Small intestine (tissue), 7 donors: Measurements from ENCODE around the gene CMTM5. TPM values are rescaled to one million over a fixed set of nuclear protein-coding genes. Genes with fewer than 3 reads are reported as not detected.

Experiments
- DNase-seq, 2 donors: peaks; one replicate each; pipeline versions ENCODE4 v3.0.0 to v3.0.0-alpha.2; 2013
- FAIRE-seq: peaks from 2 replicates; lab custom pipeline; 2012; peaks lifted over from hg19 to GRCh38; lab: Jason Lieb, UNC
- H3K27ac ChIP-seq, 3 donors: one replicate each; pipeline ENCODE4 v1.5.1; 2013; ENCODE audit warnings: low read length in 2 of 3, mild to moderate bottlenecking in 2 of 3, control low read depth in 1 of 3, inconsistent platforms in 1 of 3, low read depth in 1 of 3, moderate library complexity in 1 of 3
- H3K27me3 ChIP-seq, 3 donors: one replicate each; pipeline ENCODE4 v1.6.1; 2013; ENCODE audit warnings: low read length in 3 of 3, inconsistent platforms in 1 of 3; ENCODE audit not compliant: control insufficient read depth in 3 of 3, insufficient read depth in 3 of 3
- H3K36me3 ChIP-seq, 3 donors: one replicate each; pipeline ENCODE4 v1.6.1; 2013; ENCODE audit warnings: low read length in 3 of 3, inconsistent platforms in 1 of 3, low read depth in 1 of 3, mild to moderate bottlenecking in 1 of 3, moderate library complexity in 1 of 3; ENCODE audit not compliant: control insufficient read depth in 3 of 3, insufficient read depth in 2 of 3
- H3K4me1 ChIP-seq, 3 donors: one replicate each; pipeline ENCODE4 v1.6.1; 2013; ENCODE audit warnings: low read length in 2 of 3, inconsistent platforms in 1 of 3, low read depth in 1 of 3, mild to moderate bottlenecking in 1 of 3, moderate library complexity in 1 of 3; ENCODE audit not compliant: control insufficient read depth in 3 of 3, insufficient read depth in 2 of 3
- H3K4me3 ChIP-seq, 3 donors: one replicate each; pipeline ENCODE4 v1.5.1; 2013; ENCODE audit warnings: low read length in 3 of 3, control low read depth in 1 of 3, inconsistent platforms in 1 of 3, low read depth in 1 of 3, mild to moderate bottlenecking in 1 of 3, moderate library complexity in 1 of 3
- H3K9me3 ChIP-seq, 2 donors: one replicate each; pipeline ENCODE4 v1.6.1; 2013; ENCODE audit warnings: low read depth in 1 of 2, low read length in 1 of 2; ENCODE audit not compliant: control insufficient read depth in 2 of 2, insufficient read depth in 1 of 2
- WGBS, 3 donors: extraction: QIAGEN DNeasy Blood & Tissue Kit; methylation state at CpG; one replicate each; pipeline ENCODE4 v1.1.7; 2013; 5-methylcytosine and 5-hydroxymethylcytosine counted together
- polyA plus RNA-seq, 4 donors: library from polyadenylated mRNA; stranded (reverse) in 3 of 4; unstranded in 1 of 4; fragments of 200-250 nt in 3 of 4; fragments of 120-200 nt in 1 of 4; gene quantifications; one replicate each; pipeline versions ENCODE4 v1.2.1 to v1.2.3, GENCODE V29; 2013
- donor health status: healthy with polysubstance abuse.
- donor health status: control.
- donor health status: control.
- donor health status: Bipolar disorder and iron deficiency.
- donor health status: healthy.

The CMTM5 gene
- polyA plus RNA-seq, 4 donors = 0.61 to 0.97 TPM; not detected in 2

GRCh38 chr14:23354990-23355389 is 21.9 kb upstream of the CMTM5 start:
- peaks cover 0 to 24% (median 7%) of the 10 kb centered on the region in 3 donors for H3K27me3 ChIP-seq
- no peaks in the 10 kb centered on the region for H3K9me3 ChIP-seq
- peaks cover 0 to 9% (median 0%) of the 10 kb centered on the region in 3 donors for H3K4me1 ChIP-seq
- H3K27ac ChIP-seq = no peak overlapping the region
- no peak for DNase-seq
- no peak for FAIRE-seq
- H3K4me3 ChIP-seq = no peak overlapping the region
- peaks cover 0 to 24% (median 0%) of the 10 kb centered on the region in 3 donors for H3K36me3 ChIP-seq
- 78 to 87% (median 85%) methylated on average over 6 of the region's 6 CpGs for WGBS, 3 donors

- peaks cover 0 to 21% (median 7%) of the 10 kb centered on the region in 3 donors for H3K27me3 ChIP-seq
- peaks cover 0 to 9% (median 0%) of the 10 kb centered on the region in 3 donors for H3K4me1 ChIP-seq
- 85 to 95% (median 90%) methylated on average over 6 of the region's 6 CpGs for WGBS, 3 donors
- no peak overlapping the region for H3K27ac ChIP-seq
- no peak for DNase-seq
- H3K4me3 ChIP-seq = no peak overlapping the region
- FAIRE-seq = no peak
- peaks cover 0 to 30% (median 0%) of the 10 kb centered on the region in 3 donors for H3K36me3 ChIP-seq
- H3K9me3 ChIP-seq = no peaks in the 10 kb centered on the region
Measured at GRCh38 chr14:23355871-23356435, 20.9 kb upstream of the CMTM5 start.

- no peak for DNase-seq
- peaks cover 0 to 30% (median 0%) of the 10 kb centered on the region in 3 donors for H3K36me3 ChIP-seq
- H3K4me1 ChIP-seq = peaks cover 0 to 5% (median 0%) of the 10 kb centered on the region in 3 donors
- no peaks in the 10 kb centered on the region for H3K9me3 ChIP-seq
- H3K27ac ChIP-seq = no peak overlapping the region
- H3K4me3 ChIP-seq = no peak overlapping the region
- peaks cover 0 to 14% (median 7%) of the 10 kb centered on the region in 3 donors for H3K27me3 ChIP-seq
- 92 to 100% (median 95%) methylated on average over 4 of the region's 4 CpGs for WGBS, 3 donors
- FAIRE-seq = no peak
Measured at GRCh38 chr14:23356662-23357061, 20.2 kb upstream of the CMTM5 start.

GRCh38 chr14:23357261-23357660 is 19.6 kb upstream of the CMTM5 start:
- 84 to 91% (median 87%) methylated on average over 8 of the region's 8 CpGs for WGBS, 3 donors
- peaks cover 0 to 5% (median 0%) of the 10 kb centered on the region in 3 donors for H3K4me1 ChIP-seq
- peaks cover 0 to 10% (median 4%) of the 10 kb centered on the region in 3 donors for H3K27me3 ChIP-seq
- H3K4me3 ChIP-seq = no peak overlapping the region
- no peak for DNase-seq
- FAIRE-seq = no peak
- no peaks in the 10 kb centered on the region for H3K9me3 ChIP-seq
- H3K27ac ChIP-seq = no peak overlapping the region
- peaks cover 0 to 30% (median 0%) of the 10 kb centered on the region in 3 donors for H3K36me3 ChIP-seq

- WGBS, 3 donors = 81 to 86% (median 84%) methylated on average over 3 of the region's 3 CpGs
- H3K9me3 ChIP-seq = no peaks in the 10 kb centered on the region
- H3K27ac ChIP-seq = no peak overlapping the region
- no peak overlapping the region for H3K4me3 ChIP-seq
- DNase-seq = no peak
- peaks cover 0 to 30% (median 0%) of the 10 kb centered on the region in 3 donors for H3K36me3 ChIP-seq
- H3K4me1 ChIP-seq = peaks cover 0 to 3% (median 0%) of the 10 kb centered on the region in 3 donors
- FAIRE-seq = no peak
- peaks cover 0 to 10% (median 4%) of the 10 kb centered on the region in 3 donors for H3K27me3 ChIP-seq
Measured at GRCh38 chr14:23358042-23358441, 18.8 kb upstream of the CMTM5 start.

- H3K27me3 ChIP-seq = peaks cover 0 to 5% (median 4%) of the 10 kb centered on the region in 3 donors
- no peak for FAIRE-seq
- WGBS, 3 donors = 83 to 89% (median 85%) methylated on average over 12 of the region's 12 CpGs
- no peak for DNase-seq
- H3K36me3 ChIP-seq = peaks cover 0 to 34% (median 0%) of the 10 kb centered on the region in 3 donors
- H3K27ac ChIP-seq = no peak overlapping the region
- H3K4me3 ChIP-seq = no peak overlapping the region
- no peaks in the 10 kb centered on the region for H3K9me3 ChIP-seq
- no peaks in the 10 kb centered on the region for H3K4me1 ChIP-seq
Measured at GRCh38 chr14:23358553-23359166, 18.2 kb upstream of the CMTM5 start.

- H3K4me3 ChIP-seq = no peak overlapping the region
- no peak for DNase-seq
Measured at GRCh38 chr14:23359167-23359626, 17.6 kb upstream of the CMTM5 start.

GRCh38 chr14:23359722-23360447 is 17.0 kb upstream of the CMTM5 start:
- FAIRE-seq (no peak), DNase-seq (no peak)
- no peak overlapping the region for H3K4me3 ChIP-seq
- H3K36me3 ChIP-seq = peaks cover 0 to 34% (median 0%) of the 10 kb centered on the region in 3 donors
- no peaks in the 10 kb centered on the region for H3K9me3 ChIP-seq
- WGBS, 3 donors = 82 to 87% (median 84%) methylated on average over 22 of the region's 22 CpGs
- no peak overlapping the region for H3K27ac ChIP-seq
- peaks cover 0 to 5% (median 5%) of the 10 kb centered on the region in 3 donors for H3K27me3 ChIP-seq
- peaks cover 0 to 5% (median 0%) of the 10 kb centered on the region in 3 donors for H3K4me1 ChIP-seq

More at GRCh38 chr14:23359167-23359626, 17.6 kb upstream of the CMTM5 start:
- H3K9me3 ChIP-seq = no peaks in the 10 kb centered on the region
- 57 to 79% (median 73%) methylated on average over 8 to 11 of the region's 11 CpGs for WGBS, 3 donors
- peaks cover 0 to 4% (median 3%) of the 10 kb centered on the region in 3 donors for H3K27me3 ChIP-seq
- no peak overlapping the region for H3K27ac ChIP-seq
- FAIRE-seq = no peak
- H3K4me1 ChIP-seq = peaks cover 0 to under 1% (median 0%) of the 10 kb centered on the region in 3 donors
- H3K36me3 ChIP-seq = peaks cover 0 to 34% (median 0%) of the 10 kb centered on the region in 3 donors
